ENCODE measurements around the gene ANKRD34A.

GRCh38 chr1:145942405-145942804 is 22.0 kb downstream of the ANKRD34A start:
- TF ChIP-seq CTCF (IDR thresholded peaks at IDR 0.05 in 2 of 3, conservative IDR thresholded peaks at IDR 0.05 in 1 of 3; ENCODE audit: borderline replicate concordance in 1 of 3, insufficient read depth in 1 of 3, low read depth in 2 of 3, low read length in 2 of 3) (no peak), ATF3 (IDR thresholded peaks at IDR 0.05) (no peak)

Data from HCT116 (cell line).